SH-SY5Y (cell line): ENCODE measurements around the gene MSH2.

Experiments
- GATA2 ChIP-seq: IDR thresholded peaks from 2 replicates; pipeline ENCODE4 v1.6.1; 2011; ENCODE audit warnings: mild to moderate bottlenecking, low read depth, low read length
- GATA3 ChIP-seq: IDR thresholded peaks from 2 replicates; pipeline ENCODE4 v1.6.1; 2011; ENCODE audit warnings: low read depth, mild to moderate bottlenecking, low read length, moderate library complexity

- TF ChIP-seq GATA2 (no peak), GATA3 (no peak)
Measured at GRCh38 chr2:47512581-47513083, 109.7 kb downstream of the MSH2 start.
